Measurements from ENCODE around the gene C12orf56. TPM values are rescaled to one million over a fixed set of nuclear protein-coding genes. Genes with fewer than 3 reads are reported as not detected.

The C12orf56 gene, protein sequence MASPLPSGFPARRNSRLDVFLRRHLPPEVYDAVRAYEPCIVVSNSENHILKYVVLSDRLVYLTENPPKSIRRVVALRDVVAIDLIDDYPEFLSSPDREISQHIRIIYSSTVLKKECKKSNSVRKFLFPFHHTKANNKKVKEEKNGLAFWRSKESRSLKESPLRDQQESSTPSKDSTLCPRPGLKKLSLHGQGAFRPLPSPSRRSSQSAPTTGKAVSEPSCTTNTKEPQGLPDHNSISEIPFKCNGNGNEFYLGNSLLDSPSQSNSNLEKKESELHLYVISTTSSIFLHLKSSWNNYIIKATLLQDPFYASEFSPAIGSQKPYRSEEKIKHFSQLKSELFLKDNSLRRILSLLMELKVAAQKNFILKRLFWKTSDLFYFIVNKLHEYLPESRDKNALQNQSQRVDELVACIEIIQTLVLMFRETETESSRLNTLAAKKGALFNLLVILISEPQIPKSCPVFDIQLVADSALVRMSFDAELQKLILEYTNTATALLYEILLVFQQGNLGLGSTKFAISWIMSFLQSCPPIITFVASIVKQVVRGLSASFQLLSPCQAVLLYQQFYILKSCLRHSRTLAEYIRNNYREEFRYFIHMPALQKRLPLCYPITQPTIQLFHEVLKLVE
- total RNA-seq, result not detected
- long read RNA-seq, result 0 reads

GRCh38 chr12:64390275-64390851, at the start of gene C12orf56:
C12orf56 (minus strand) TSS chr12:64390758; CDS start chr12:64390565, 193 bp downstream.
- no peak for DNase-seq (ENCODE audit: low spot score)

- no peak for DNase-seq (ENCODE audit: low spot score)
Observed at GRCh38 chr12:64440100-64440499, 49.5 kb upstream of the C12orf56 start.

DNA sequence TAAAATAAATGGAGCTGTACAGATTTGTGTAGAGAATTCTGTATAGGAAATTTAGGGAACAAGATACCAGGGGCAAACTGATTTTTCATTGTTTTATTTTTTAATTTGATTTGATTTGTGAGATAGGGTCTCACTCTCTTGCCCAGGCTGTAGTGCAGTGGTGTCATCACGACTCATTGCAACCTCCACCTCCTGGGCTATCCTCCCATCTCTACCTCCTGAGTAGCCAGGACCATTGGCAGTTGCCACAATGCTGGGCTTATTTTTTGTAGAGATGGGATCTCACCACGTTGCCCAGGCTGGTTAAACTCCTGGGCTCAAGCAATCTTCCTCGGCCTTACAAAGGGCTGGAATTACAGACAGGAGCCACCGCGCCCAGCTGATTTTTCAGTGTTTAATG, 43.4 kb upstream of the C12orf56 start:
- no peak for DNase-seq (ENCODE audit: low spot score)

DNA sequence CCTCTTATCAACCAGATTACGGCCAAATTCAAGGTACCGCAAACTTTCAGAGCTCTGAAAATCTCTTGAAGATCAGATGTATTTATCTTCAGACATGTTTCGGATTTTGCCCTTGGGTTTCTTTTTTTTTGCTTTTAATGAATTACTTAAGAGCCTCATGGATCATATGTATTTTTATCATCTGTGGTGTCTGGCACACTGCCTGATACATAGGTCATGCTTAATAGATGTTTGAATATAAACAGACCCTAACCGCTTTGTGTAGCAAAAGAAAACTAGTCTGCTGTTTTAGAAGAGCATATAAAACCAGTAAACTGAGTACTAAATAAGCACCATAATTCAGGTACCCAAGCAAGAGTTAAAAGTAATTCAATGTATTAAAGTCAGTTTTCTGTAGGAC, 41.2 kb upstream of the C12orf56 start:
- DNase-seq (ENCODE audit: low spot score), result no peak

- DNase-seq (ENCODE audit: low spot score), result no peak
Observed at GRCh38 chr12:64430886-64431285, 40.3 kb upstream of the C12orf56 start.

GRCh38 chr12:64428956-64429355, 38.4 kb upstream of the C12orf56 start:
- DNase-seq (ENCODE audit: low spot score), result no peak

DNA sequence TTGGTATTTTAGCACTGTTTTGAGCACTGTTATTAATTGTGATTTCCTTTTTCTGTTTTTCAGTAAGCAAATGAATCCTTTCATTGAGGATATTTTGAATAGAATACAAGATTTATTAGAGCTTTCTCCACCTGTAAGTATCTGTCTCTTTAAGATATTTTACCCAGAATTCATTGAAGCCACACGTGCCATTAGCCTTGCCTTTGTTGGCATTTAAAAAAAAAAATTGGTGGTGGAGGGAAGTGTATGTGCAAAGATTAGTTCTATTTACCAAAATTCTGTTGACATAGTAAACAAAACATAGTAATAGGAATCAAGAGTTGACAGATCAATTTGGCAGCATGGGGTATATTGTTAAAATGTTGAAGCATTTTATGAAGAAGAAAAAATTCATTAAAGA, 37.4 kb upstream of the C12orf56 start:
- DNase-seq (ENCODE audit: low spot score), result no peak

GRCh38 chr12:64419696-64420095, 29.1 kb upstream of the C12orf56 start:
- no peak for DNase-seq (ENCODE audit: low spot score)

GRCh38 chr12:64418209-64418608, 27.7 kb upstream of the C12orf56 start:
- no peak for DNase-seq (ENCODE audit: low spot score)

- DNase-seq (ENCODE audit: low spot score), result no peak
Observed at GRCh38 chr12:64413884-64414283, 23.3 kb upstream of the C12orf56 start.

DNA sequence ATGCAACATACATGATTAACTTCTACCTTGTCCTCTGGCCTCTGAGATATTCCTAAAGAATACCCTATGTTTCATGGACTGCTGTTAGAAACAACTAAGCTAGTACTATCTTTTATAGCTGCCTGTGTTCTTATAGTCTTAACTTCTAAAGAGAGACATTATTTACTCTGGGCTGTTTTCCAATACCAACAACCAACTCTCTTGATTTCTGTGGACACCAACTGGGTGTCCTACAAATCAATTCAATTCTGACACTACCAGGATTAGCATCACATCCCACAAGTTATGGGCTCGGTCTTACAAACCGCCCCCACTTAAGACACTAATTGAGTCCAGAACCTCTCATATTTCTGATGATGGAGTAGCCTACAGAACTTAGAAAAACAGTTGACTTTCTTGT, 21.9 kb upstream of the C12orf56 start:
- no peak for DNase-seq (ENCODE audit: low spot score)

DNA sequence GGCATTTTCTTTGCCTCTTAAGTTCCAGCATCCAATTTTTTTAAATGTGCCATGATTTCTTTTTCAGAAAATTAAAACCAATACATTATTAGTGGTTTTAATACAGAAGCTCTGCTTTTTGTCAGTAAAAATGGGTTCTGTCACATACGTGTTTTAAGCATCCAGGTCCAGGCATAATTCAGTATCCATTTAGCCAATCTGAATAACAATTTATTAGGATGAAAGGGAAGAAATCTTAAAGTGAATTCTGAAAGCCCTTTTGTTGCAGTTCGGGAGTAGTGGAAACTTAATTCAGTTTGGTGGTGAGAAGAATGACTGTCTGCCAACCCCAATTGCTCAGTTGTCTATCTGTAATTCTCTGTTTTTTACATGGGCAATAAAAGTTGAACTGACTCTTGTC, 20.9 kb upstream of the C12orf56 start:
- DNase-seq (ENCODE audit: low spot score), result no peak

DNA sequence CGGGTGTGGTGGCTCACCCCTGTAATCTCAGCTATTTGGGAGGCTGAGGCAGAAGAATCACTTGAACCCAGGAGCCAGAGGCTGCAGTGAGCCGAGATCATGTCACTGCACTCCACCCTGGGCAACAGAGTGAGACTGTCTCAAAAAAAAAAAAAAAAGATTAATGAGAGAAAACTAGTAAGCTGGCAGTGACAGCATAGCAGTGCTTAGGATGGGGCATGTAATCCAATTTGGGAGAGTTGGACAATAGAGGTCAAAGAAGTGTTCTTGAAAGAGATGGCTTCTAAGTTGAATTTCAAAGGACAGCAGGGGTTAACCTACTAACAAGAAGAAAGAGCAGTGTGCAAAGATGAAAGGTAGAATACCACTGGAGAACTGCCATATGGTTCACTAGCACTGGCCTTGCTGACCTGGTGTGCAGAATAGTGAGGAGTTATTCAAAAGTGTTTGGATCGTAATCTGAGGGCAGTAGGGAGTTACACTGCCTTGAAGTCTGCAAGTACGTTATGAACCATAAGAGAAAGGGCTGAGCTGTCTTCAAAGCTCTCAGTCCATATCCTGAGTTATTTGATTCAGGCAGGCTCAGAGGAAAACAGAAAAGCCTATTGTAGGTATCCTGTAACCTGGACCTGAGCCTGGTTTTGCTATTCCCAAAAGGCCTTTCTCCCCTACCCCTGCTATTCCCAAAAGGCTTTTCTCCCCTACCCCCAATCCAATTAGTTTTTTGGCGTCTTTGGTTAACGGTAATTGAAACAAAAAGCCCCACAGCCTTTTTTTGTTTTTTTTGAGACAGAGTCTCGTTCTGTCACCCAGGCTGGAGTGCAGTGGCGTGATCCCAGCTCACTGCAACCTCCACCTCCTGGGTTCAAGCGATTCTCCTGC, 17.0 kb upstream of the C12orf56 start:
- no peak for DNase-seq (ENCODE audit: low spot score)

DNA sequence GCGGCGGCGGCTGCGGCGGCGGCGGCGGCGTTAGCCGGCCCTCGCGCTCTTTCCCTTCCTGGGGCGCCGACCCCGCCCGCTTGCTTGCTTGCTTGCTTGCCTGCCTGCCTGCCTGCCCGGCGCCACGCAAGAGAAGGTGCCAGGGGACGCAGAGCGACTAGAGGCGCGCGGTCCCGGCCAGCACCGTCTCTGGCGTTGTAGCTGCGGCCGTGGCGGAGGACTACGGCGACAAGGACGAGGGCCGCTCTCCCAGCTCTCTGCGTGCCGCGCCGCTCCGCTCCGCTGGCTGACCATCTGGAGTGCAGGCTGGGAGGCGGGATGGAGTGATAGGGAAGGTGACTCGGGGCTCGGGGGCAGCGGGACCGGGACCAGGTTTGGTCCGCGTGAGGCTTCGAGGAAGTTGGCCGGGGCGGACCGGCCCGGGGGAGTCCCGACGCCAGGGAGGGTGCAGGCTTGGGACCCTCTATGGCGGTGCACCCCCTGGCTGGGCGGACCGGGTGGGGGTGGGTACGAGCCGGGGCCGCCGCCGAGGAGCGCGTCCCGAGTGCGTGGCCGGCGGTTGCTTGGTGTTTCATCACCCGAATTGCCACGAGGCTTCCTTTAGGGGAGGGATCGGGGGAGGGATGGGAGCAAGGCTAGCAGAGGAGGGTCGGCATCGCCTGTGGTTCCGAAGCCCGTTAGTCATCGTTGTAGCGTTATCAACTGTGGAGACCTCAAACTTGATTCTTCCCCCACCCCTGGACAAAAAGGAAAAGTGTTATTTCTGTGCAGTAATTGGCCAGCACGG, 14.1 kb upstream of the C12orf56 start:
- DNase-seq (ENCODE audit: low spot score), result peak; percentile 91

GRCh38 chr12:64403707-64404469, 13.3 kb upstream of the C12orf56 start, which contains the start of gene XPOT:
XPOT (plus strand) TSS chr12:64404392; CDS start chr12:64410036, 5,644 bp downstream.
- DNase-seq (ENCODE audit: low spot score), result peak; percentile 98

GRCh38 chr12:64402181-64402580, 11.6 kb upstream of the C12orf56 start:
- DNase-seq (ENCODE audit: low spot score), result no peak

- no peak for DNase-seq (ENCODE audit: low spot score)
Observed at GRCh38 chr12:64400041-64400440, 9.5 kb upstream of the C12orf56 start.

DNA sequence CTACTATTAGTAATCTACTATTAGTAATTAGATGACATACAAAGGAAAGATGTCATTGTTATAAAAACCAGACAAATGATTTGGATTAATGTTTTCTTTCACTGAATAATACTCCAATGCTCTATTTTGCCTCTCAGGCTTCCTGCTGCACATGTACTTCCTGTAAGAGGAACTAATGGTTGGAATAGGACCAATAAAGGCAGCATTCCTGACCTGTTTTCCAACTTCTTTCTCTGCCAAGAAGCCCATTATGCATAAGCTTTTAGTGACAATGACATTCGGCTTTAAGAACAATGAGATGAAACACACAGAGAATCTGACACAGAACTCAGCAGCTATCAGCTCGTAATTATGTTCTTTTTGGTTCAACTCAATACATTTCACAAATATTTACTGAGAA, 5.2 kb upstream of the C12orf56 start:
- no peak for DNase-seq (ENCODE audit: low spot score)

- DNase-seq (ENCODE audit: low spot score), result no peak
Observed at GRCh38 chr12:64392221-64392620, 1.7 kb upstream of the C12orf56 start.

GRCh38 chr12:64389154-64389553, 1.4 kb downstream of the C12orf56 start:
- no peak for DNase-seq (ENCODE audit: low spot score)
